Astrocyte (in vitro differentiated cells and primary cell): Measurements from ENCODE around the gene SND1. TPM values are rescaled to one million over a fixed set of nuclear protein-coding genes. Genes with fewer than 3 reads are reported as not detected.
A peak's percentile ranks its signal among the peaks of the same experiment; 100 is the strongest.

Experiments used
- DNase-seq: peaks from one replicate; pipeline ENCODE4 v3.0.0-alpha.2; 2010; ENCODE audit warnings: low read depth
- FAIRE-seq: peaks from 2 replicates; lab custom pipeline; 2011; peaks lifted over from hg19 to GRCh38; lab: Jason Lieb, UNC
- H2AFZ ChIP-seq: 2 replicates; pipeline ENCODE4 v1.6.0; 2012; ENCODE audit warnings: low read depth, low read length, inconsistent platforms
- H3K27ac ChIP-seq: 2 replicates; pipeline ENCODE4 v1.5.1; 2011; ENCODE audit warnings: low read depth, low read length, inconsistent platforms
- H3K27me3 ChIP-seq: 2 replicates; pipeline ENCODE4 v1.6.0; 2011; ENCODE audit warnings: low read length, inconsistent platforms; ENCODE audit not compliant: insufficient read depth
- H3K36me3 ChIP-seq: 2 replicates; pipeline ENCODE4 v1.5.1; 2011; ENCODE audit warnings: low read length, inconsistent platforms; ENCODE audit not compliant: insufficient read depth
- H3K4me1 ChIP-seq: 2 replicates; pipeline ENCODE4 v1.5.1; 2011; ENCODE audit warnings: low read length, inconsistent platforms; ENCODE audit not compliant: insufficient read depth
- H3K4me2 ChIP-seq: 2 replicates; pipeline ENCODE4 v1.6.0; 2012; ENCODE audit warnings: low read length, inconsistent platforms
- H3K4me3 ChIP-seq: 2 replicates; pipeline ENCODE4 v1.5.1; 2011; ENCODE audit warnings: low read depth, mild to moderate bottlenecking, low read length, inconsistent platforms; ENCODE audit not compliant: insufficient read depth
- H3K79me2 ChIP-seq: 2 replicates; pipeline ENCODE4 v1.6.0; 2012; ENCODE audit warnings: mild to moderate bottlenecking, low read length, inconsistent platforms; ENCODE audit not compliant: insufficient read depth
- H3K9ac ChIP-seq: 2 replicates; pipeline ENCODE4 v1.6.0; 2012; ENCODE audit warnings: mild to moderate bottlenecking, low read length, inconsistent platforms
- H3K9me3 ChIP-seq: 2 replicates; pipeline ENCODE4 v1.5.1; 2012; ENCODE audit warnings: low read depth, mild to moderate bottlenecking, low read length, inconsistent platforms; ENCODE audit not compliant: insufficient read depth
- H4K20me1 ChIP-seq: 2 replicates; pipeline ENCODE4 v1.6.0; 2012; ENCODE audit warnings: low read length, inconsistent platforms; ENCODE audit not compliant: insufficient read depth
- H3K27ac Mint-ChIP-seq: one replicate; pipeline ENCODE4 v1.8.0; 2021; ENCODE audit warnings: mild to moderate bottlenecking, mixed read lengths; ENCODE audit not compliant: unreplicated experiment
- H3K27me3 Mint-ChIP-seq: one replicate; pipeline ENCODE4 v1.8.0; 2021; ENCODE audit warnings: low read depth, mixed read lengths; ENCODE audit not compliant: unreplicated experiment
- H3K36me3 Mint-ChIP-seq: one replicate; pipeline ENCODE4 v1.8.0; 2021; ENCODE audit warnings: low read depth, mixed read lengths; ENCODE audit not compliant: unreplicated experiment
- H3K4me1 Mint-ChIP-seq: one replicate; pipeline ENCODE4 v1.8.0; 2021; ENCODE audit warnings: low read depth, mixed read lengths; ENCODE audit not compliant: unreplicated experiment
- H3K4me3 Mint-ChIP-seq: one replicate; pipeline ENCODE4 v1.8.0; 2021; ENCODE audit warnings: mild to moderate bottlenecking, moderate library complexity, mixed read lengths; ENCODE audit not compliant: unreplicated experiment
- H3K9me3 Mint-ChIP-seq: one replicate; pipeline ENCODE4 v1.8.0; 2021; ENCODE audit warnings: mild to moderate bottlenecking, mixed read lengths; ENCODE audit not compliant: unreplicated experiment
- CTCF ChIP-seq: IDR thresholded peaks from 2 replicates; pipeline ENCODE4 v1.5.1; 2011; ENCODE audit warnings: low read depth, mild to moderate bottlenecking, inconsistent platforms, low read length, moderate library complexity; ENCODE audit not compliant: insufficient read depth
- EZH2 ChIP-seq: IDR thresholded peaks from 2 replicates; pipeline ENCODE4 v1.6.1; 2012; ENCODE audit warnings: mild to moderate bottlenecking, low read length, inconsistent platforms; ENCODE audit not compliant: insufficient read depth
- total RNA-seq: library from RNA; stranded (reverse); gene quantifications from 2 replicates; pipeline ENCODE4 v1.2.1, GENCODE V29; 2021

The SND1 gene
- total RNA-seq, 1 donor from 2014 or later = 267 TPM

GRCh38 chr7:127766831-127767459 lies 115.0 kb downstream of the SND1 start:
- Mint-ChIP-seq H3K36me3 (peaks cover 11% of the 10 kb centered on the region), H3K27ac (no peak overlapping the region), H3K27me3 (no peaks in the 10 kb centered on the region), H3K4me3 (no peak overlapping the region), H3K9me3 (no peaks in the 10 kb centered on the region), H3K4me1 (peaks cover 34% of the 10 kb centered on the region)
- Histone ChIP-seq H3K36me3 (peaks cover 3% of the 10 kb centered on the region), H4K20me1 (peaks cover 95% of the 10 kb centered on the region), H3K4me1 (peaks cover 36% of the 10 kb centered on the region), H3K9ac (no peak overlapping the region), H3K27ac (no peak overlapping the region), H3K4me3 (no peak overlapping the region), H3K79me2 (peaks cover 80% of the 10 kb centered on the region), H3K27me3 (no peaks in the 10 kb centered on the region), H2AFZ (no peak overlapping the region), H3K9me3 (no peaks in the 10 kb centered on the region), H3K4me2 (no peak overlapping the region)
- DNase-seq = no peak
- no peak for FAIRE-seq
- TF ChIP-seq EZH2 (no peak), CTCF (no peak)

DNA sequence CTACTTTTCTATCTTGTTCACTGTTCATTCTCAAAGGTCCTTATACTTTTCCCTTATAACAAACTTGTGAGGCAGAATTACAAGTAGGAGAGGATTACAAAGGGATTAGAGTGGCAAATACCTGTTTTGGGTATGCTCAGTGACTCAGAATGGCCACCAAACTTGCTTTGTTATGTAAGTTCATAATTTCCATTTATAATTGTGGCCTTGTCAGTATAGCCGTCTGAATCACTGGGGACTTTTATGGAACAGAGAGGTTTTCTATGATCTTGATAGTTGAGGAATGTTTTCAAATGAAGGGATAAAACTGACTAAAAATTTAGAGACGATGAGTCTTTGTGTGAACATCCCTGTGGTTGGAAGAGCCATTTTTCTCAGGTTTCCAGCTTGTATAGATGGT lies 116.2 kb downstream of the SND1 start:
- H3K4me2 ChIP-seq = peak overlapping the region; percentile 11
- peaks cover 36% of the 10 kb centered on the region for H3K4me1 ChIP-seq
- H3K9me3 ChIP-seq = no peaks in the 10 kb centered on the region
- H3K27ac ChIP-seq = peak overlapping the region; percentile 6
- H4K20me1 ChIP-seq = peaks cover 89% of the 10 kb centered on the region
- no peak for TF ChIP-seq CTCF
- TF ChIP-seq EZH2 = no peak
- DNase-seq (peak; percentile 62), FAIRE-seq (peak; percentile 43)
- no peak overlapping the region for H2AFZ ChIP-seq
- H3K27ac Mint-ChIP-seq = no peak overlapping the region
- H3K27me3 Mint-ChIP-seq = no peaks in the 10 kb centered on the region
- H3K27me3 ChIP-seq = no peaks in the 10 kb centered on the region
- no peak overlapping the region for H3K9ac ChIP-seq
- H3K4me1 Mint-ChIP-seq = peaks cover 34% of the 10 kb centered on the region
- H3K4me3 Mint-ChIP-seq = peak overlapping the region; percentile 11
- H3K36me3 Mint-ChIP-seq = peaks cover 11% of the 10 kb centered on the region
- peaks cover 75% of the 10 kb centered on the region for H3K79me2 ChIP-seq
- H3K4me3 ChIP-seq = no peak overlapping the region
- H3K9me3 Mint-ChIP-seq = no peaks in the 10 kb centered on the region
- H3K36me3 ChIP-seq = peaks cover 3% of the 10 kb centered on the region

DNA sequence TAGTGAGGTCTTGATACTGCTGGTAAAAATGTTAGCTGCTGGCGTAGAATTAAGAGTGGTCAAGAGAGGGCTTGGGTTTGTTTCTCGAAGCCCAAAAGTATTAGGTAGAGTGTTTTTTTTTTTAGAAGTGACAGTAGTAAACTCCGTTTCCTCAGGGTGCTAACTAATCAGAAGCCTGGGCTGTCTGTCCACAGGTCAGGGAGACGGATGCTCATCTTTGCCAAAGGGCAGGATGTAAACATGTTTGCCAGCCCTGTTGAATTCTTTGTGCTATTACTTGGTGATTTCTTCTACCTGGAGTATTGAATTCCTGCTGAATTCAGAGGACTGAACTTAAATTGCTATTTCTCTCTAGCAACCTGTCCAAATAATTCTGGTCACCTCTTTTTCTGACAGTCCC lies 117.1 kb downstream of the SND1 start:
- DNase-seq (no peak), FAIRE-seq (no peak)
- H3K27ac ChIP-seq = peak overlapping the region; percentile 51
- no peak overlapping the region for H3K4me3 ChIP-seq
- Mint-ChIP-seq H3K4me1 (peaks cover 34% of the 10 kb centered on the region), H3K4me3 (no peak overlapping the region), H3K36me3 (peaks cover 11% of the 10 kb centered on the region), H3K27me3 (no peaks in the 10 kb centered on the region), H3K9me3 (no peaks in the 10 kb centered on the region), H3K27ac (no peak overlapping the region)
- H3K9me3 ChIP-seq = no peaks in the 10 kb centered on the region
- peaks cover 73% of the 10 kb centered on the region for H3K79me2 ChIP-seq
- peaks cover 3% of the 10 kb centered on the region for H3K36me3 ChIP-seq
- no peak overlapping the region for H2AFZ ChIP-seq
- TF ChIP-seq CTCF (no peak), EZH2 (no peak)
- peaks cover 87% of the 10 kb centered on the region for H4K20me1 ChIP-seq
- H3K9ac ChIP-seq = no peak overlapping the region
- H3K27me3 ChIP-seq = no peaks in the 10 kb centered on the region
- peak overlapping the region; percentile 23 for H3K4me2 ChIP-seq
- H3K4me1 ChIP-seq = peaks cover 36% of the 10 kb centered on the region
